ENCODE data around the gene TBC1D4.
A peak's percentile ranks its signal among the peaks of the same experiment; 100 is the strongest.
"Not testable (repeated sequence)": the region's sequence is repeated elsewhere in the genome, so short reads cannot be mapped to it uniquely, and the experiment has no call there.

Gene TBC1D4

DNA sequence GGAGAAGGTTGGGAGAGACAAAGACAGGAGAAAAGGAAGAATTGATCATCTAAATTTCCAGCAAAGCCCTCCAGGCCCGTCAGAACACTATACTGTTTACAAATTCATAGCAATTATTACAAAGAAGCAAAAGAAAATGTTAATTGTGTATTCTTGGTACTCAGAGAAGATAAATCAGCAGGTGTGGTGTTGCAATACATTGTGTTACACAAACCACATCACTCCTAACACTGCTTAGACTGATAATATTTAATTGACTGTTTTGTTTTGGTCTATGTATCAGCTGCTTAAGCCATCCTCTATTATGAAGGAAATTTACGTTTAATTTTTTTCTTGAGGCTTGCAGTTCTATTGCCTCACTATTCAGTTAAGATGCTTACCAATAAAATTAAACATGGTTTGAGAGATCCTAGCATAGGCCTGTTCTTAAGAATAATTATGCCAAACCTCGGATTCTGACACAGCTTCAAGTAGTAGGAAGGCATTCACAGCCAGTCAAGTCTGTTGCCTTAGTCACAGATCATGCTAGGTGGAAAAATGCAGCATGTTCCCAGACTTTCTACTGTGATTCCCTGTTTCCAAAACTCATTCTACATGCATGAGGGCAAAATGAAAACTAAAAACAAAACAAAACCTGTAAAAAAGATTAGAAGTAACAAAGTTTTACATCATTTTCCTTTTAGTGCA lies 129.2 kb downstream of the TBC1D4 start:
- DNase-seq: no peak

GRCh38 chr13:75351538-75351937 lies 130.4 kb downstream of the TBC1D4 start:
- not testable (repeated sequence) for DNase-seq

- no peak for DNase-seq
These were observed 134.0 kb downstream of the TBC1D4 start for GRCh38 chr13:75347925-75348324.

- no peak for DNase-seq
These were observed 134.5 kb downstream of the TBC1D4 start for GRCh38 chr13:75347457-75347856.

DNA sequence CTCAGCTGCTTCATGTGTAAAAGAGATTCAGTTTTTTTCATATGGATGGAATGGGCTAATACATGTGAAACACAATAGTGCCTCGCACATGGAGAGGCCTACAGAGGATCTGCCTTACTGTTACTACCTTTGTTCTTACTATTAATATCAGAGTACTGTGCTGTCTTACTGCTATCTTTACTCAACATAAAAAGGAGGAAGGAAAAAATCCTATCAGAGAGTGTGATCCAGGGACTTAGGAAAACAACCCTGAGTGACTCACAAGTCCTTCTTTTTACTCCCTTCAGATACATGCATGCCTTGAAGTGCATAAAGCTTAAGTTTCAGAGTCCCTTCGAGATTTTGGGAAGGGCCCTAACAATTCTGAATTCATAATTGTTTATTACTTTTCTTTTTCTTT lies 136.8 kb downstream of the TBC1D4 start:
- DNase-seq: no peak

DNA sequence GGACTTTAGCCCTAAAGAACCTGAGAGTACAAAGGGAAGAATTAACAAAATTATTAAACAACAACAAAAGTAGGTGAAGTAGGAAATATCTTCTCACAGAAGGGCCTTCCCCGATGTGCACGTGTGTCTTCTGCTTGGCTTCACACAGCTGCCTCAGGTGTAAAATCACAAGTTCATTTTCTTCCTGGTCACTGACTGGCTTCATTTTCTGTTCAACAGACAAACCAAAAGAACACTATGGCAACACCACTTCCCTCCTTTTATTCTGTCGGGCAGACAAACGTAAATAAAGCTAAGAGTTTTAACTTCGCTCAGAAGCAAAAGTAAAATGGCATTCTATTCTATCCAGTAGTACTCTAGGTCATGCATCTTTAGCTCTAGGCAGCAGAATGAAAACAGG lies 140.9 kb downstream of the TBC1D4 start:
- no peak for DNase-seq

- no peak for DNase-seq
These were observed 142.2 kb downstream of the TBC1D4 start for GRCh38 chr13:75339635-75340374.

GRCh38 chr13:75334634-75335447 lies 147.1 kb downstream of the TBC1D4 start:
- DNase-seq: no peak

- no peak for DNase-seq
These were observed 148.9 kb downstream of the TBC1D4 start for GRCh38 chr13:75333103-75333502.

DNA sequence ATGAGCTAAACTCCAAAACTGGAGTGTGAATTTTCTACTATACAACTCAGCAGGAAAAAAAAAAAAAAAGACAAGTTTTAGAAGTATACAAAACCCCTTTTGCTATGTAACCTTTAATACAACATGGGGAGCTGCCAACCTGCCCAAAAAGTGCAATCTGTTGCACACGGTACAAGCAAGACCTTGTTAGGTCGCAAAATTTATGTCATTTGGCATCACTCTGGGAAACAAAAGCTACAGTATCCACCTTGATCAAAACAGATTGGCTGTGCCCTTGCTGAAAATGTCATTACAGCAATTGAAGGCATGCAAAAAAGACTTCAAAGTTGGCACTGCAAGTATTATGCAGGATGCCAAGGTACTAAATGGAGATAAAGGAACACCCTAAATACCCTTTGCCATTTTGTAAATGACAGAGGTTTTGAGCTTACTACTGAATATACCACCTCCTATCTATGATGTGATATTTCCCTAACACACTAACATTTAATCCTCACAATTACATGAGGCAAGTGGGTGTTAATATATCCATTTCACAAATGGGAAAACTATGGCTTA lies 150.1 kb downstream of the TBC1D4 start:
- DNase-seq: no peak

GRCh38 chr13:75330770-75331169 lies 151.2 kb downstream of the TBC1D4 start:
- no peak for DNase-seq

GRCh38 chr13:75329723-75330122 lies 152.2 kb downstream of the TBC1D4 start:
- no peak for DNase-seq

GRCh38 chr13:75329097-75329496 lies 152.9 kb downstream of the TBC1D4 start:
- DNase-seq: no peak

GRCh38 chr13:75327135-75327510 lies 154.8 kb downstream of the TBC1D4 start:
- DNase-seq: peak; percentile 46

GRCh38 chr13:75326173-75327134 lies 155.5 kb downstream of the TBC1D4 start:
- DNase-seq: peak; percentile 81

DNA sequence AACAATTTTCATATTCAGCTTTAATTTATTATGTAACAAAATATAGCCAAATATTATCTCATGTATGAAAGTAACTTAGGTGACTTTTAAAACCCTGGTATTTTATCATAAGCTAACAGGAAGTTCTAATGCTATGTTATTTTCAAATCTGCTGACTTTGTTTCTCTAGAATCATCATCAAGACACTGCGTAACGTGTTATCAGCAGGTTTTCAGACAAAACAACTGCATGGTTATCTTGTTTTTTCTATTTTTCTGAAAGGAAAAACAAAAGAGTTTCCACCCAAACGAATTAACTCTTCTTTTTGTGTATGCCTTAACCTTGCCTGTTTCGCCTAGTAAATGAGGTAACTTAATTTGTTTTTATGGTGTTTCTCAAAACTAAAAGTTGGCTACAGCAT lies 156.3 kb downstream of the TBC1D4 start:
- DNase-seq: no peak

- no peak for DNase-seq
These were observed 157.5 kb downstream of the TBC1D4 start for GRCh38 chr13:75324413-75324940.

DNA sequence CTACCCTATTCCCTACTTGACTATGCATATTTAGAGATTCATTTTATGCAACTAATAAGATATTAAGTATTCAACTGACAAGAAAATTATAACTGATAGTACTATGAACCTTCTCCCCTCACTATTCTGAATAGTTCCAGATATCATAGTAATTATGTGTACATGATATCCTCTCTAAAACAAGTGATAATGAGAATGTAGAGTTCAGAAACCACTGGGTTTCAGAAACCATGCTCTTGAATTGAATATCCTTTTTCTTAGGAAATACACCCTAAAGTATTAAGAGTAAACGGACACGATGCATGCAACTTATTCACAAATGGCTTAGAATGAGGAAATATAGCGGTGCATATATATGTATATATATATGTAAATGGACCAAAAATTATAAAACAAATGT lies 160.9 kb downstream of the TBC1D4 start:
- no peak for DNase-seq

DNA sequence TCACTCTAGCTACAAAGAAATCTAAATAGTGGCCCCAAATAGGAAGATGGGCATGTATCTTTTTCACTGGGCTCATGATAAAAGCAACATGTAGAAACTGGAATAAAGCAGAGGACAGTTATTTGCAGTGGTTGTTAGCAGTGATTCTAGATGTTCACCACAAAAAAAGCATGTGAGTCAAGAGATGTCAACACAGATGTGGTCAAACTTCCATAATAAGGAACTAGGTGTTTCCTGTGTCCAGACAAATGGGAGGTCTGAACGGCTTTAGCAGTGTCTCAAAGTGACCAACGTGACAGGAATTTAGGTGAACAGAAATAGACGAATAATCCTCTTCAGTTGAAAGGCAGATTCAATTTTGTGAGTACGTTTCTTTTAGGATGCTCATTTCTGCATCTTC lies 162.7 kb downstream of the TBC1D4 start:
- no peak for DNase-seq

GRCh38 chr13:75318138-75318833 lies 163.7 kb downstream of the TBC1D4 start:
- no peak for DNase-seq

DNA sequence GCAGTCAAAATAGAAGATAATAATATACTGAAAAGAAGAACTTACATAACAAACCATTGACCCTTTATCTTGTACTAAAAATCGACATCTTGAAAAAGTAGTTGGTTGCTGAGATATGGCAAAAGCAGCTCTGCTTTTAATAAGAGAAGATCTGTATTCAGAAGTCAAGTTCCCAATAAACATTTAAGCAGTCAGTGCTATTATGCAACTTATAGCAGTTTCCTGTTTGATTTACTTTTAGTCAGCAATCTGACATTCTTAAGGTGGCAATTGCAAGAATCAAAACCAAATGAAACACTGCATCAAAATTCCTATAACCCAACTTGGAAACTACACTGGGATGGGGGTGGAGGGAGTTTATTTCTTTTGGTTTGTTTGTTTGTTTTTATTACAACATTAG lies 165.5 kb downstream of the TBC1D4 start:
- DNase-seq: no peak

Measured in central memory CD4-positive, alpha-beta T cell (primary cell).